Measurements from ENCODE around the gene NOL4L.
A peak's percentile ranks its signal among the peaks of the same experiment; 100 is the strongest.
"Not testable (repeated sequence)": the region's sequence is repeated elsewhere in the genome, so short reads cannot be mapped to it uniquely, and the experiment has no call there.

Gene NOL4L

GRCh38 chr20:32501709-32502108 is 83.4 kb downstream of the NOL4L start:
- DNase-seq: no peak

DNA sequence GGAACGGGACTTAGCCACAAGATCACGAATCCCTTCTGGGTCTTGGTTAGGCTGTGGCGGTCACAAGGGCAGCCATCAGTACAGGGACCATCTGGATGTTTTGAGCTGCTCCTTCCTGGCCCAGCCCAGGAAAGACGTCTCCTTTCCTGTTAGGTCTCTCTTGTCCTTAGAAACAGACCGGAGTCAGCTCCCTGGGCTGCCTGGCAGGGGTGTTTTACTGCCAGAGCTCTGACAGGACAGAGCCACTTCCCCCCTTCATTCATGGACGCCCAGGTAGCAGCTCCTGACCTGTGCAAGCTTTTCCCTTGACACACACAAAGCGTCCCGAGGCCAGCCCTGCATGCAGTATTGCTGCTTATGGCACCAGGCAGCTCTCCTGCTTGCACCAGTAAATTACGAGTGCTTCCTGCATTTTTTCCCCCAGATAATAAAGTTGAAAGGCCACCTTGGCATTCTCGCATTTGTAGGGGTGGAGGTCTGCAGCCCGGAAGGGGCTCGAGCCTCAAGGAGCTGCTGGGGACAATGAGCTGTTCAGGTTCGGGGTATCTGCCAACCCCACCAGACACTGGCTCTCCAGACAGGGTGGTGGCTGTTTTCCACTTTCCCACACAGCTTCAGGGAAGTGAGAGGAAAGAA is 87.4 kb downstream of the NOL4L start:
- peak; percentile 62 for DNase-seq

GRCh38 chr20:32496811-32497533 is 88.2 kb downstream of the NOL4L start:
- peak; percentile 88 for DNase-seq

DNA sequence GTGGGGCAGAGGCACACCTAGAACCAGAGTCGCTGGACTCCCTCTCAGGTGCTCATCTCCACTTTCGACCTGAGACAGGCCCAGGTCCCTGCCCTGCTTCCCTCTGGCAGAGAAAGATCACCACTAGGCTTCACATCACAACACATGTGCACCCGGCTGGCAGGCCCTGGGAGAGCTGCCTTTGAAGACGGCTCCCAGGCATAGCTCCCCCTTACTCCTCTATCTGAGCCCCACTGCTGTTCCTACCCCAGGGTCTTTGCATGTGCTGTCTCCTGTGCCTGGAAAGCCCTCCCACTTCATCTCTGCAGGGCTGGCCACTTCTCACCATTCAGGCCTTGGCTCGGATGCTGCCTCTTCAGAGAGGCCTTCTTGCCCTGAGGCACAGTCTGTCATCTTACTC is 89.2 kb downstream of the NOL4L start:
- peak; percentile 25 for DNase-seq

- peak; percentile 35 for DNase-seq
Measured at GRCh38 chr20:32495217-32495565, 89.9 kb downstream of the NOL4L start.

DNA sequence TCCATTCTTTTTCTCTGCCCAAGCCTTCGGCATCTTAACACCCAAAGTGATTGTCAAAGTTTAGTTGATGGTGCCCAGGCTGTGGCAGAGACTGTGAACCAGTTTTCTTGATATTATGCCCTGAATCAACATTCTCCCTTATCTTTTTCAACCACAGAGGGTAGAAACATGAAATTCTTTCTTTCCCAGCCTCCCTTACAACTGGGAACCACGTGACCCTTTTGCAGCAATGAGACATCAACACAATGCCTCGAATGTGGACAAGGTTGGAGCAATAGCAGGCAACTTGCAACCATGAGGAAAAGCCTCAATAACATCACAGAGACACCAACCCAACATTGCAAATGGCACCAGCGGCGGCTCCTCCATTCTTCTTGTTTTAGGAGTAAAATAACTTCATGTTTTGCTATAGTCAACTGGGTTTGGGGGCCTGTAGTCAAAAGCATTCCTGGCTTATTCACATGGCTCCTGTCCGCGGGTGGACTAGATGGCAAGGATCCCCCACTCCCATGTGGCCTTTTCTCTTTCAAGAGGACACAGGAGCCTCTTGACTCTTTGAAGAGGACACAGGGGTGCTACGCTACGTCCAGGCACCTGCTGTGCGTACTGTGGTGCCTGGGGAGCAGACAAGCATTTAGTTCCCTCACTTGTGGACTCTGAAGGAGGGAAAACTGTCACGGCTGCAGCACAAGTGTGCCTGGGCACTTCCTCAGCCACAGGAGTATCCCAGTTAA is 90.5 kb downstream of the NOL4L start:
- no peak for DNase-seq

DNA sequence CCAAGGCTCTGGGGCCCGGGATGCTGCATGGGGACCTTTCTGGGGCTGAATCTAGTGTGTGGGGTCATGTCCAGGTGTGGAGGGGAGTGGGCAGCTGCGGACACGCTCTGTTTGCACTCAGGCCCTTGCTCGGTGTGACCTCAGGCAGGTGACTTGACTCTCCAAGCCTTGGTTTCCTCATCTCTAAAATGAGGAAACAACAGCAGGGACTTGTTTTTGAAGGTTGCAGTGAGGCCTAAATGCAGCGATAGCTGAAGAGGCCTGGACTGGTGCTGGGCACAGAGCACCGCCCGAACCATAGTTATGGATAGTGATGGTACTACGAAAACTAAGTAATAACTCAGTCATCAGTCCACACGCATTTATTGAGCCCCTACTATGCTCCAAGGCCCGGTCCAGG is 91.8 kb downstream of the NOL4L start:
- no peak for DNase-seq

DNA sequence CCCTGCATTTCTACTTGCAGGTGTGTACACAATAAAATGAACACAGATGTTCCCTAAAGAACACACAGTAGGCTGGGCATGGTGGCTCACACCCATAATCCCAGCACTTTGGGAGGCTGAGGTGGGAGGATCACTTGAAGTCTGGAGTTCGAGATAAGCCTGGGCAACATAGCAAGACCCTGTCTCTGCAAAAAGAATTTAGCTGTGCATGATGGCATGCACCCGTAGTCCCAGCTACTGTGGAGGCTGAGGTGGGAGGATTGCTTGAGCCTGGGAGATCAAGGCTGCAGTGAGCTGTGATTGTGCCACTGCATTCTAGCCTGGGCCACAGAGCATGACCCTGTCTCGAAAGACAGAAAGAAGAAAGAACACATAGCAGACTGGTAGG is 93.4 kb downstream of the NOL4L start:
- not testable (repeated sequence) for DNase-seq

DNA sequence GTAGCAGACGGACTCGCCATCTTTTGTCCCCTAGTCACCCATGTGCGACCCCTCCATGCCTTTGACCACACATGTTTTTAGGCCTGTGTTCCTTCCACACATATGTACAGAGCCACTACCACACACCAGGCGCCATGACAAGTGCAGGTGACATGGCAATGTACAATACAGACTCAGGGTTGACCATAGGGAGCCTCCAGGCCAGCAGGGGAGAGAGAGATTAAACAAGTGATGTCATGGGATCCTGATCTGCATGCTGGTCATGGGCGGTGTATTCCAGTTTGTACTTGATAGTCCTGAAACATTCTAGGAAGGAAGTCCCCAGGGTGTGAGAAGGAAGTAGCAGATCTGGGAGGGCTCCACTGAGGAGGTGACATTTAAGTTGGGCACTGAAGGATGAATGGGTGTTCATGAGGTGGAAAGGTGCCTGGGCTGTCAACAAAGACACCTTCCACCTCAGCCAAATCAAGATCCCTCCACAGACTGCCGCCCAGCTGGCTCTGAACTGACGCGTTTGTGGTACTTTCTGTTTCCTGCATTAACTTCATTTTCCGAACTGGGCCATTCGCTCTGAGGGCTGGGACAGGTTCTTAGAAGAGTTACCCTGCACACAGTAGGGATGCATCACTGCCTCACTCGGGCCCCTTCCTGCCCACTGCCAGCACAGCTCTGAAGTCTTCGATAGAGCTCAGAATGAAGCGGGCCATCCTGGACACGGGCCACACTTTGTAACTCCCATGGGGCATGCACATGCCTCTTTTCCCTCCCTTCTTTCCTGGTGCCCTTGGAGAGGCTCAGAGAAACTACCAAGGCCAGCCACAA is 94.0 kb downstream of the NOL4L start:
- DNase-seq: peak; percentile 56

- DNase-seq: no peak
Measured at GRCh38 chr20:32488066-32488838, 96.9 kb downstream of the NOL4L start.

GRCh38 chr20:32487381-32487780 is 97.8 kb downstream of the NOL4L start:
- DNase-seq: no peak

- no peak for DNase-seq
Measured at GRCh38 chr20:32485770-32486478, 99.2 kb downstream of the NOL4L start.

DNA sequence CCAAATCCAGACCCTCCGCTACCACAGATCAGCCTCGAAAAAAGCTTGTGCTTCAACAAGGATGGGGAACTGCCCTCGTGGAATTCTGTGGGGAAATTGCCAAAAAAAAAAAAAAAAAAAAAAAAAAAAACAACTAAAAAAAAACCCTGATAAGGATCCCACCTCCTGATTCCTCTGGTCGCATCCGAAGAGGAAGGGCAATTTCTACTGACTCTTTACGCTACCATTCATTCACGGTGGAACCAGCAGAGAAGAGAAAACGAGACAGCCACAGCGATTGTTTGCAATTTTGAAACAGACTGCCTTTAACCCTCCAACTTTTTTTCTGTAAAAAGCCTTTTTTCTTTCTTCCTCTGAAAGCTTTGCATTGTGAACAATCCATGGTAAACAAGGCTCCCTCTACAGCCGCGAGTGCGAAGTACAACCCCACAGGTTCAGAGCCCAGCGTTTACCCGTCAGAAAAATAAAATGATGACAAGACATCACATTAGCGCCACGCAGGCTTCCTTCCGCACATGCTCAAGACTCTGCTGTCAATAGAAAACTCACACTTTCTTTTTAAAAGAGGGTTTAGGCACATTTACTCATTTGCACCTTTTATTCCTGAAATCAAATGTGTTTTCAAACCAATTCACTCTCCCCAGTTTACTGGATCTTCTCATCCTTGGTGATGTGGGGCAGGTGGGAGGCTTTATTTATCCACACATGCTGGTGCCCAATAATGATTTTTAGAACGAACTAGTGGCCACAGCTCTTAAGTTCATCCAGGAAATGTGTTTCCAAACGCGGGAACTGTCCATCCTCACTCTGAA is 100.0 kb downstream of the NOL4L start:
- peak; percentile 88 for DNase-seq

DNA sequence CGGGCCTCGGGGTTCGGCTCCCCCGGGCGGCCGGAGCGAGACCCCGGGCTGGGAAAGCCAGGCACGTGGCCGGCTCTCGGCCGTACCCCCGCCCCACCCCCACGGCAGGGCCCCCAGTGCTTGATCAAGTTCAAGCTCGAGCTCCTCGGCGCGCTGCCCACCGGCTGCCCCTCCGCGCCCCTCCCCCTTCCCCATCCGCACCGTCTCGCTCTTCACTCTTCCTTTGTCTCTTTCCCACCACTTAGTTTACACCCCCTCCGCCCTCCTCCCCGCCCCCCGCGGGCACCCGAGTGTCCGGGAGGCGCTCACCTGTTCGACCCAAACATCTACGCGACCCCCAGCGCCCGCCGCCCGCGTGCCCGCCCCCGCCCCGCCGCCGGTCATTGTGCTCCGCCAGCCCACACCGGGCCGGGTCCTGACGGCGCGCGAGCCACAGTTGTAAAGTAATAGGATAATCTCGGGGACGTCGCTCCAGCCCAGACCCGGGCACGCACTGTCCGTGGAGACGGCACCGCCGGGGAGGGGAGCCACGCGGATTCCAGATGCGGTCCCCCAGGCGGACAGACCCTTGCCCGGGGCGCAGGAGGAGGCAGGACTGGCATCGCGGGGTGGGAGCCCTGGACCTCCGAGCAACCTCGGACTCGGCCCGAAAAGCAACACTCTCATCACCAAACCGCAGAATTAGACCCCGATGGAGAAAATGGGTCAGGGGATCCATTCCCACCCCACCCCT is 100.7 kb downstream of the NOL4L start:
- DNase-seq: peak; percentile 88

GRCh38 chr20:32483351-32484224 is 101.5 kb downstream of the NOL4L start:
- peak; percentile 98 for DNase-seq

DNA sequence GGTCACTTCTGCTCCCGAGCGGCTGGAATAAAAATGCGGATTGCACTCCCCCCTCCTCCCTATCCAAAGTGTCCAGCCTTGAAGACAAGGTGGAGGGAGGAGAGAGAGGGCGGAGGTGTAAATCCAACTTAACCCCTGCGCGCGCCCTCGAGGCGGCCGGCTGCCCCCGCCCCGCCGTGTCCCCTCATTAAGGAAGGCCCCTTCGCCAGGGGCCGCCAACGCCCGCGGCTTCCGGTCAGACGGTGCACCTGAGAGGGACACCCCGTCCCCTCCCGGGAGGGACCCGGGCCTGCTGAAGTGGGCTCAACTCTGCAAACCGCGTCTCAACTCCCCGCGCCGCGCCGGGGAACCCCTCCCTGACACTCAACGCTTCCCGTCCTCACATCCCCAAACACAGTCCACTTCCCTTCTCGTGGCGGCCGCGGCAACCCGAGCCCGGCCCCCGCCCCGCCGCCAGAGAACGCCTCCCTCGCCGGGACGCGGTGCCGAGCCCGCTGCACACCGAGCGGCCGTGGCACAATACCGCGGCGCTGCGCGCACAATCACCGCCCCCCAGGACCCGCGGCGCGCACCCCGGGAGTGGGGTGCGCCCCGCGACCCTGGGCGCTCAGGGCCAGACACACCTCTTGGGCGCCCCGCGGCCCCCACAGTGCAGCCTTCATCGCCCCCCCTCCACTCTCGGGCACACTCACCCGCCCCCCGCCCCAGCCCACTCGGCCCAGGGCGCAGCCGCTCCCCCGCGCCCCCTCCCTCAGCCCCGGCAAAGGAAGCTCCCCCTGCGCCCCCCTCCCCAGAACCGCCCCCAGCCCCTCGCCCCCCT is 102.5 kb downstream of the NOL4L start:
- peak; percentile 81 for DNase-seq

GRCh38 chr20:32482143-32482441 is 103.0 kb downstream of the NOL4L start:
- DNase-seq: peak; percentile 81
